Upper lobe of left lung (tissue), 4 donors: ENCODE measurements around the gene JUP.

ENCODE experiments used
- EP300 ChIP-seq, 4 donors: sonication (generic); formaldehyde crosslinking; IDR thresholded peaks; one replicate each; pipeline ENCODE4 v1.5.1; 2017; ENCODE audit warnings: antibody characterized with exemption in 4 of 4, control low read depth in 2 of 4
- POLR2A ChIP-seq, 4 donors: fragments of 450-650 bp; IDR thresholded peaks; one replicate each; pipeline ENCODE4 v1.5.1; 2016 to 2017; ENCODE audit warnings: antibody characterized with exemption in 4 of 4, mild to moderate bottlenecking in 2 of 4
- TF ChIP-seq, protein P1 (sequence below), 6 experiments: fragments of 450-650 bp in 4 of 6; fragments of 200-600 bp in 2 of 6; sonication (generic) in 2 of 6; IDR thresholded peaks; one replicate each; pipeline ENCODE4 v1.5.1; 2016 to 2019; ENCODE audit warnings: antibody characterized with exemption in 6 of 6

DNA sequence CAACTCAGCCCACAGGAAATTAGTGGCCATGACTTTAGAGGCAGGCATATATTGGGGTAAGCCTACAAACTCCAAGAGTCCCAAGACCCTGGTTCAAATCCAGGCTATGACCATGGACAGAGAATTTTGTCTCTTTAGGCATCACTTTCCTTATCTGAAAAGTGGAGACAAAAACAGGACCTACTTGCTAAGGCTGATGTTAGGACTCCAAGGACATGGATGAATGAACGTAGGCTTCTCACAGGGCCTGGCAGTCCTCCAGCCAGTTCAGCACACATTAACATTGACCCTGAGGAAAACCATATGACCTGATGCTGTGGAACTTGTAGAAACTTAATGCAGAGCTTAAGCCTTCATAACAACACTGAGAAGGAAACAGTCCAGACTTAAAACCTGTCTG lies 27.7 kb upstream of the JUP start:
- TF ChIP-seq EP300 (IDR thresholded peaks at IDR 0.05) (no peak), POLR2A (IDR thresholded peaks at IDR 0.05) (no peak)
- TF ChIP-seq, protein P1, sequence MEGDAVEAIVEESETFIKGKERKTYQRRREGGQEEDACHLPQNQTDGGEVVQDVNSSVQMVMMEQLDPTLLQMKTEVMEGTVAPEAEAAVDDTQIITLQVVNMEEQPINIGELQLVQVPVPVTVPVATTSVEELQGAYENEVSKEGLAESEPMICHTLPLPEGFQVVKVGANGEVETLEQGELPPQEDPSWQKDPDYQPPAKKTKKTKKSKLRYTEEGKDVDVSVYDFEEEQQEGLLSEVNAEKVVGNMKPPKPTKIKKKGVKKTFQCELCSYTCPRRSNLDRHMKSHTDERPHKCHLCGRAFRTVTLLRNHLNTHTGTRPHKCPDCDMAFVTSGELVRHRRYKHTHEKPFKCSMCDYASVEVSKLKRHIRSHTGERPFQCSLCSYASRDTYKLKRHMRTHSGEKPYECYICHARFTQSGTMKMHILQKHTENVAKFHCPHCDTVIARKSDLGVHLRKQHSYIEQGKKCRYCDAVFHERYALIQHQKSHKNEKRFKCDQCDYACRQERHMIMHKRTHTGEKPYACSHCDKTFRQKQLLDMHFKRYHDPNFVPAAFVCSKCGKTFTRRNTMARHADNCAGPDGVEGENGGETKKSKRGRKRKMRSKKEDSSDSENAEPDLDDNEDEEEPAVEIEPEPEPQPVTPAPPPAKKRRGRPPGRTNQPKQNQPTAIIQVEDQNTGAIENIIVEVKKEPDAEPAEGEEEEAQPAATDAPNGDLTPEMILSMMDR (IDR thresholded peaks at IDR 0.05), result no peak
